ENCODE measurements around the gene RTN4RL1.

The RTN4RL1 gene

DNA sequence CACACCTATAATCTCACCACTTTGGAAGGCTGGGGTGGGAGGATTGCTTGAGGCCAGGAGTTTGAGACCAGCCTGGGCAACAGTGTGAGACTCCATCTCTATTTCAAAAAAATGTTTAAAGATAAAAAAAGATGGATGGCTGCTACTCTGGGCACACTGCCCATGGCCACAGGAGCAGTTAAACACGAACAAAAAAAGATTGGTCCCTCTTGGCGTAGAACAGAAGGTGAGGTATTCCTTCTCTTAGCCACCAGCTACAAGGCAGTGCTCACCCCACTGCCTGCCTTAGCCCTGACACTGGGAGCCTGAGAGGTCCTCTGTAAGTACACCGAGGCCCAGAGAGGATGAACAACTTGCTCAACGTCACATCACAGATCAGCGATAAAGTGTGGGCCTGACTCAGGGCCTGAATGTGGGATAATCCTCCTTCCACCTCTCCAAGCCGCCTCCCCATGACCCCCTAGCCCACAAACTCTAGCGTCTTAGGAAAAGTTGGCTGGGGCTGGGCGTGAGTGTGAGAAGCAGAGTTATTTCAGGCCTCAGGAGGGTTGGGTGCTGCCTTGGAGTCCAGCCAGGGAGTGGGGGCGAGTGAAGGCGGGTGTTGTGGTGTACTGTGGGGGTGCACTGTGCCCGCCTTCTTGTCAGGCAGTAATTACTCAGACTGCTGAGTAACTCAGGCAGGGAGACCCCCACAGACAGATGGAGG is 2.5 kb upstream of the RTN4RL1 start:
- POLR2A ChIA-PET, result no interaction called here
- no peak for DNase-seq (ENCODE audit: low read depth, low spot score)
- no peak overlapping the region for H3K4me3 ChIP-seq (ENCODE audit: low read depth, low read length)
- TF ChIP-seq, protein P1, sequence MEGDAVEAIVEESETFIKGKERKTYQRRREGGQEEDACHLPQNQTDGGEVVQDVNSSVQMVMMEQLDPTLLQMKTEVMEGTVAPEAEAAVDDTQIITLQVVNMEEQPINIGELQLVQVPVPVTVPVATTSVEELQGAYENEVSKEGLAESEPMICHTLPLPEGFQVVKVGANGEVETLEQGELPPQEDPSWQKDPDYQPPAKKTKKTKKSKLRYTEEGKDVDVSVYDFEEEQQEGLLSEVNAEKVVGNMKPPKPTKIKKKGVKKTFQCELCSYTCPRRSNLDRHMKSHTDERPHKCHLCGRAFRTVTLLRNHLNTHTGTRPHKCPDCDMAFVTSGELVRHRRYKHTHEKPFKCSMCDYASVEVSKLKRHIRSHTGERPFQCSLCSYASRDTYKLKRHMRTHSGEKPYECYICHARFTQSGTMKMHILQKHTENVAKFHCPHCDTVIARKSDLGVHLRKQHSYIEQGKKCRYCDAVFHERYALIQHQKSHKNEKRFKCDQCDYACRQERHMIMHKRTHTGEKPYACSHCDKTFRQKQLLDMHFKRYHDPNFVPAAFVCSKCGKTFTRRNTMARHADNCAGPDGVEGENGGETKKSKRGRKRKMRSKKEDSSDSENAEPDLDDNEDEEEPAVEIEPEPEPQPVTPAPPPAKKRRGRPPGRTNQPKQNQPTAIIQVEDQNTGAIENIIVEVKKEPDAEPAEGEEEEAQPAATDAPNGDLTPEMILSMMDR (IDR thresholded peaks at IDR 0.05; ENCODE audit: insufficient read depth, low read length, missing control alignments), result no peak
- CTCF ChIA-PET, result interaction anchor here (1.3 to 15.3 kb wide), 5 partner anchors 117 to 302 kb away, joined by 3 to 223 read pairs (median 28); no protein-coding TSS in a partner anchor

DNA sequence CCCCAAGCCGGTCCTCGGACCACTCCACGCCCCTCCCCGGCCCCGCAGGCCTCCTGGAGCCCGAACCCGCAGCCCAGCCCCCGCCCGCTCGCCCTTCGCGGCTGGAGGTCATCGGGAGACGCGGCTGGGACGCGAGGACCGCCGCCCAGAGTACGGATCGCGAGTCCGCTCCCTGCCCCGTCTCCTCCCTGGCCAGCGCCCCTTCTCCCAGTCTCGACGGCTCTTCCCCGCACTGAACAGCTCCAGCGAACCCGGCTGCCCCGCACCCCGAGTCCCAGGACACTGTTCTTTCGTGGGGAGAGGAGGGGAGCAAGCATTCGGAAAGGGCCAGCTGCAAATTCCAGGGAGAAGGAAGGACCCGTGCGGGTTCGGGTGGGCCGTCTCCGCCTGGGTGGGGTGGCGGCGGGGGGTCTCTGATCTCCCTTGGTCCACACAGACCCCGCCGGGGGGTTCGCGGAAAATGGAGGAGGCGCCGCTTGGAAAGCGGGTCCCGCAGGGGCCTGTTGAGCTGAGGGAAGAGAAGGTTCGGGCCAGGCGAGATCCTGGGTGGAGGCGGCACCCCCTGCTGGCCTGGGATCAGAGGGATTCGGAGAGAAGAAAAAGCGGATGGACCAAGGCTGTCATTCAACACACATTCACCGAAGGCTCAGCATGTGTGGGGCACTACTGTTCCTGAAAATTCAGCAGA is 632 bp upstream of the RTN4RL1 start:
- H3K4me3 ChIP-seq (ENCODE audit: low read depth, low read length), result peak overlapping the region; percentile 51
- DNase-seq (ENCODE audit: low read depth, low spot score), result no peak
- POLR2A ChIA-PET, result interaction anchor here (0.6 to 1.2 kb wide), 2 partner anchors 117 to 310 kb away, joined by 3 read pairs; no protein-coding TSS in a partner anchor
- CTCF ChIA-PET, result interaction anchor here (0.6 to 15.3 kb wide), 29 partner anchors 9 to 309 kb away, joined by 3 to 223 read pairs (median 4); partner anchors contain the start of gene OVCA2
- TF ChIP-seq, protein P1 (IDR thresholded peaks at IDR 0.05; ENCODE audit: insufficient read depth, low read length, missing control alignments), result peak; percentile 84

DNA sequence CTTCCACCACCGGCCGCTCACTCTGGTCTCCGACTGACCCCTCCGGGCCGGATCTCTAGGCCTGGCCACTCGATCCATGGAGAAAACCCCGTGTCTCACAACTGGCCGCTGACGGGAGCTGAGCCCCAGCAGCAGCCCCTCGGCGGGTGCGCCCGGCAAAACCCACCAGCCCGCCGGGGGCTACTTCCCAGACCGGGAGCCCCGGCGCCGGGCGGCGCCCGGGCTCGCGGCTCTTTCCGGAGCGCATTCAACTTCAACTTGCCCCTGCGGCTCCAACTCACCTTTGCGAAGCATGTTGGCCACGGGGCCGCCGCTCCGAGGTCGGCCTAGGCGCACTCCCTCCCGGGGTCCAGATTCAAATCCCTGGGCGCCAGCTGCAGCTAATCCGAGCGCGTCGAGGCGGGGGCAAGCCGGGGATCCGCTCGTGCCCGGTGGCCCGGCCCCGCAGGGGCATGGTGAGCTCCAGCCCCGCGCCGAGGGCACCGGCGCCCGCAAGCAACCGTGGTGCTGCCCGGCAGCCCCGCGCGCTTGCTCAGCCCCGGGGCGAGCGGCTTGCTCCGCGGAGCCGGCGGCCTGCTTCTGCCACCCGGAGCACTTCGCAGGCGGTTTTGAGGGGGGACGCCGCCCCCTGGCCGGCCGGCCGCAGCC is 438 bp downstream of the RTN4RL1 start:
- peak overlapping the region; percentile 51 for H3K4me3 ChIP-seq (ENCODE audit: low read depth, low read length)
- CTCF ChIA-PET, result interaction anchor here (0.7 to 15.3 kb wide), 20 partner anchors 8 to 308 kb away, joined by 3 to 223 read pairs (median 5); partner anchors contain the start of gene OVCA2
- no peak for DNase-seq (ENCODE audit: low read depth, low spot score)
- TF ChIP-seq, protein P1 (IDR thresholded peaks at IDR 0.05; ENCODE audit: insufficient read depth, low read length, missing control alignments), result no peak
- POLR2A ChIA-PET, result no interaction called here

DNA sequence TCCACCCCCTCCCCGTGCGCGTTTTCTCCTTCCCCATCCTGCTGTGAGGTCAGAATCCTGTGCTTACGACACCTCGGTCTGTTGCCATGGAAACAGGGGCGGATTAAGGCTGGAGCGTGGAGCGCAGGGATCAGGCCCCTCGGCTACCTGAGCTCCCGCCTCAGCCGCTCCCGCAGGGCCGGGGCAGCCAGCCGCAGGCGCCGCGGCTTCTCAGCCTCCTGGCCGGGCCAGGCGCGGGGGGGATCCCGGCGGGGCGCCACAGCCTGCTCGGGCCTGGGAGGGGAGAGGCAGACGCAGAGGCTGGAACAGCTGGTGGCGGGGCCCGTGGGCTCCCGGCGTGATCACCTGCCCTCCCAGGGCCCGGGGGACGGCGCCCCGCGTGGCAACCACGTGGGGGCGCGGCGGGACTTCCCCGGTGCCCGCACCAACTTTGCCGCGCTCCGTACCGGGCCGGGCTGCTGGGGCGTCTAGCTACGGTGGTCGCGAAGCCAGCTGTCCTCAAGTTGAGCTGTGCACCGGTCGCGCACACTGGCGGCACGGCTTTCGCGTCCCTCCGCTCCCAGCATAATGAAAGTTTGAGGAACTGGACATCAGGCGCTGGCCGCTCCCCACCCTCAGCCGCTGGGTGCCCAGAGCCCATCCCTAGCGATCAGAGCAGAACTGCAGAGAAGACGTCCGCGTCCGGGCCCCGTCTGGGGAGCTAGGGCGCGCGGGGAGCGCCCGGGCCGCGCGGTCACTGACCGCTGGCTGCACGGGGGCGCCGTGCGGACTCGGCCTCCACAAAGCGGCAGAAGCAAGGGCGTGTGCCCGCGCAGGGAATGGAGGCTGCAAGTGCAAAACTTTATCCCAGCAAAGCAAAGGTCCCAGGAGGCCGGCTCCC is 1.2 kb downstream of the RTN4RL1 start:
- TF ChIP-seq, protein P1 (IDR thresholded peaks at IDR 0.05; ENCODE audit: insufficient read depth, low read length, missing control alignments), result peak; percentile 2
- ChIA-PET POLR2A (no interaction called here), CTCF (interaction anchor here (0.7 to 15.3 kb wide), 11 partner anchors 7 to 307 kb away, joined by 3 to 223 read pairs (median 7); no protein-coding TSS in a partner anchor)
- DNase-seq (ENCODE audit: low read depth, low spot score), result no peak
- peak overlapping the region; percentile 51 for H3K4me3 ChIP-seq (ENCODE audit: low read depth, low read length)

DNA sequence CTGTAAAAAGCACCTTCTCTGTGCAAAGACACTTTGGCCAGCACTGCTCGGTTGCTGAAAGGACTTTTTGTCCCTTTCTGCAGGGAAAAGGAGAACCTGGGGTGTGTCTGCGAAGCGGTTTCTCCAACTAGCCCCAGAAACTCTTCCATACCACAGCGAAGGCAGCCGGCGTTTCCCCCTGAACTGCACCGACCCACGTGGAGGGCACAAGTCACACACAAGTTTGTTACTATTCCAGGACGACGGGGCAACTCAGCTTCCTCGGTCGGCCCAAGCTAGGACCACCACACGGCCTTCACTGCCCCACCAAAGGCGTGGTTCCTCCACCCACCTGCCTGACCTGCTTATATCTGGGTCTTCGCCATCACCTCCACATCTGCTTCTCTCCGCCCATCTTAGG is 1.9 kb downstream of the RTN4RL1 start:
- no peak for DNase-seq (ENCODE audit: low read depth, low spot score)
- ChIA-PET CTCF (interaction anchor here (2.0 to 15.3 kb wide), 2 partner anchors 113 to 117 kb away, joined by 7 to 223 read pairs; no protein-coding TSS in a partner anchor), POLR2A (no interaction called here)
- TF ChIP-seq, protein P1 (IDR thresholded peaks at IDR 0.05; ENCODE audit: insufficient read depth, low read length, missing control alignments), result no peak
- H3K4me3 ChIP-seq (ENCODE audit: low read depth, low read length), result no peak overlapping the region

Data from AG04449 (cell line).